HG02943 (cell line): Measurements from ENCODE around the gene STK32B.
"Not testable (repeated sequence)": the region's sequence is repeated elsewhere in the genome, so short reads cannot be mapped to it uniquely, and the experiment has no call there.

Source experiments
- ATAC-seq: cut with Tn5 transposase; IDR thresholded peaks from one replicate; pipeline ENCODE4 v1.9.1; 2021; ENCODE audit warnings: mild to moderate bottlenecking, low read depth, moderate library complexity; ENCODE audit not compliant: unreplicated experiment

Gene STK32B

DNA sequence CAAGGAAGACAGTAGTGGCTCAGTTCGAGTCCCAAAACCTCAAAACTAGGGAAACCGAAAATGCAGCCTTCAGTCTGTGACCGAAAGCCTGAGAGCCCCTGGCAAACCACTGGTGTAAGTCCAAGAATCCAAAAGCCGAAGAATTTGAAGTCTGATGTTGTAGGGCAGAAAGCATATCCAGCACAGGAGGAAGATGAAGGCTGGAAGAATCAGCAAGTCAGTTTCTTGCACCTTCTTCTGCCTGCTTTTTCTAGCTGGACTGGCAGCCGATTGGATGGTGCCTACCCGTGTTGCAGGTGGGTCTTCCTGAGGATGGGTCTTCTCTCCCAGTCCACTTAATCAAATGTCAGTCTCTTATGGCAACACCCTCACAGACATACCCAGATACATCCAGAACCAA, 95.0 kb downstream of the STK32B start:
- no peak for ATAC-seq

DNA sequence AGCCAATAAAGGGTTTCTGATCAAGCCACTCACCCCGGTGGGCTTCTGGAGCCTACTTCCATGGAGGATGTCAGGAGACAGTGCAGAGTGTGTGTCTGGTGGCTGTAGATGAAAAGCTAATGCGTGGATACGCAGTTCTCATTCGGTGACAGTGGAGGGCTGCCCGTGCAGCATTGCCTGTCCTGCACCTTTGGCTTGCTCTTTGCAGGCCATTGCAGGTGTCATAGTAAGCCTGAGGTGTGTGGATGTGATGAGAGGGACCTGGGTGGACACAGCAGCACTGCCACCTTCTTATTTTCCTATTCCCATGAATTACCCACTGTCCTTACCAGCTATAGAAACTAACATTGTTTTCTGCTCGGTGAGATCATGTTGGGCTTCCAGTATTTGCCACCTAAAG, 101.2 kb downstream of the STK32B start:
- ATAC-seq, result no peak

DNA sequence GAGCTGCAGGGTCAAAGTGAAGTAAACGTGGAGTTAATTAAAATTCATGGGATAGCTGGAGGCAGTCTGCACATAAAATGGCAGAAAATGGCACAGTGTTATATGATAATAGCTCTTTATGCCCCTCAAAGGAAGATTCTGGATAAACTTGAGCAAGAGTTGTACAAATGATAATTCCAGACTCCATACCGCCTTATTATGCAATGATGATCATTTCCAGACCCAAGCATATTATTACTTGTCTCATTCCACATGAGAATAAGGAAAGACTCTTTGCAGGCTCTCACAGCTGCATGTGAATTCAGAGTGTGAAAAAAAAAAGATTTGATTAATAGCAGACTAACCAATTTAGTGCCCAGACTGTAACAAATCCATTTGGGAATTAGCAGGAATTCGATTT, 105.4 kb downstream of the STK32B start:
- ATAC-seq, result no peak

DNA sequence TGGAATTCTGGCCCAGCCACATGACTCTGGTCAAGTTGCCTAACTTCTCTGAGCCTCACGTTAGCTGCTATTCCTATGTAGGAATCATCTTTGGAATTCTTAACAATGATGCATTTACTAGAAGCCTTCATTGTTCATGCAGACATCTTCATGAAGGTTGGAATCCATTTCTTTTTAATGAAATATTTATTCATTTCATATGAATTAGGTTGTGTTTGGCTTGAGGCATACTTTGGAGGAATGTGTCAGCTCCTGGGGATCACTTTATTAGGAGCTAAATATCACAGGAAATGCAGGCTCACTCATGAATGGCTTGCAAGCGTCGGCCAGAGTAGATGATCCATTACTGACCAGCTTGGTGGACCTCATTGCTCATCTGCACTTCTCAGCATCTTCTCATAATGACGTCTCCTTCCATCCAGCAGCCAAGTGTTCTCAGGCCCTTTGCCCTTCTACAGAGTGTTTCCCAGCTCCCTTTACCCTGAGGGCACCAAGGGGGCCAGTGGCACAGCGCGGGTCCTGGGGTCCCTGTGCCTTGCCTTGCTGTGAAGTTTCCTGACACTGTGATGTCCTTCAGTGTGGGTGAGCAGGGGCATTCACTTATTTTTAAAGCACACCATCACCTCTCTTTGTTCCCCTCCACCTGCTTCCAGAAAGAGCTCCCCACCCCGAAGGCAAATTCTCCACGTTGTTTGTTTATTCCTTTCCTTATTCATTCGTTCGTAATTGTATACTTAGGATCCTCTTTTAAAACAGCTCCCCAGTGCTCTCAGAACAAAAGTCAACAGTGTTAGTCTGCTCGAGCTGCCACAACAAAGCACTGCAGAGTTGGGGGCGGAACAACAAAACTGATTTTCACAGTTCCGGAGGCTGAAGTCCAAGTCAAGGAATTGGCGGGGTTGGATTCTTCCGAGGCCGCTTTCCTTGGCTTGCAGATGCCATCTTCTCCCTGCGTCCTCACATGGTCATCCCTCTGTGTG, 106.8 kb downstream of the STK32B start:
- ATAC-seq, result no peak

DNA sequence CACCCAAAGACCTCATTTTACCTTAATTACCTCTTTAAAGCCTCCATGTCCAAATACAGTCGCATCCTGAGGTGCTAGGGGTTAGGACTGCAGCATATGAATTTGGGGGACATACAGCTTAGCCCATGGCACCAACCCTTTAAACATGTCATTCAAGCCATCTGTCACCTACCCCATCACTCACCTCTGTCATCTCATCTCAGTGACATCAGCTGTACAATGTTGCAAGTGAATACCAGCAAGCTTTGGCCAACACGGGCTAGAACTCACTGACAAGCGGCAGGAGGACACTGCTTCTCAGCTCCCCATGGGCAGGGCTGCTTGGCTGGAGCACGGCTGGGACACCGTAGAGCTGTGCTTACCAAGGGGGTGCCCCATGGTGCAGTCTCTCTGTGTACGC, 107.5 kb downstream of the STK32B start:
- ATAC-seq, result no peak

DNA sequence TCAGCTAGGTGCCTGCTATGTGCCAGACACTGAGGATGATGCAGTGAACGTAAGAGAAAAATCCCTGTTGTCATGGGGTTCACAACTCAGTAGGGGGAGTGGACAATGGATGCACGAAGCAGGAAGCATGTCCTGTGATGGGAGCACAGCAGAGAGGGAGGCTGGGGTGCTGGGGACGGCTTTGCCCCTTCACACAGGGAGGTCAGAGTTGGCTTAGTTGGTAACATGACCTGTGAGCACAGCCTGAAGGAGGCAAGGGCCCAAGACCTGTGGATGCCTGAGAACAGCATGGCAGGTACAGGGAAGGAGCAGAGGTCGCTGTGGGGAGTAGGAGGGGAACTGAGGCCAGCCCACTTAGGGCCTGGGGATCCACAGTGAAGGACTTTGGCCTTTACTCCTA, 109.4 kb downstream of the STK32B start:
- ATAC-seq, result no peak

DNA sequence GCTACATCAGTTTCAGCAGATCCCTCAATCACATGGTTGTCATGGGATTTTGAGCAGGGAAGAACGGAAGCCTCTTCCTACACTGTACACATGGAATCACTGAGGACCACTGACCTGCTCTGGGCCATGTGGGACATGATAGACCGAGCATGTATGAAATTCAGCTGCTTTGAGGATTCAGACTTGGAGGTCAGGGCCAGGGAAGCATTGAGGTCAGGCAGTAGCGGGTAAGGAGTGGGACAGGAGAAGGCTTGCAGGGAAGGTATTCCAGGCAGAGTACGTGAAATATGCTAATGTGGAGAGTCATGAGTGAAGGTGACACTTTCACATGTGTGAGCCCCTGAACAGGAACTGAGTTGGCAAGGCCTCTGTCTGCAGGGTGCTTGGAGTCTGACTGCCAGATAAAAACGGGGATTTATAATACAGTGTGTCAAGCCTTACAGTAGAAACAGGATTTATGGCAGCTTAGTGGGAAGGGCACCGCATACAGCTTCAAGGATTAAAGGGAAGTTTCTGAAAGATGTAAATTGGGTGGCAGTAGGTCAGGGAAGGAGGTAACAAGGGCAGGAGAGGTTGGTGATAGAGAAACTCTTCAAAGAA, 111.7 kb downstream of the STK32B start:
- no peak for ATAC-seq

DNA sequence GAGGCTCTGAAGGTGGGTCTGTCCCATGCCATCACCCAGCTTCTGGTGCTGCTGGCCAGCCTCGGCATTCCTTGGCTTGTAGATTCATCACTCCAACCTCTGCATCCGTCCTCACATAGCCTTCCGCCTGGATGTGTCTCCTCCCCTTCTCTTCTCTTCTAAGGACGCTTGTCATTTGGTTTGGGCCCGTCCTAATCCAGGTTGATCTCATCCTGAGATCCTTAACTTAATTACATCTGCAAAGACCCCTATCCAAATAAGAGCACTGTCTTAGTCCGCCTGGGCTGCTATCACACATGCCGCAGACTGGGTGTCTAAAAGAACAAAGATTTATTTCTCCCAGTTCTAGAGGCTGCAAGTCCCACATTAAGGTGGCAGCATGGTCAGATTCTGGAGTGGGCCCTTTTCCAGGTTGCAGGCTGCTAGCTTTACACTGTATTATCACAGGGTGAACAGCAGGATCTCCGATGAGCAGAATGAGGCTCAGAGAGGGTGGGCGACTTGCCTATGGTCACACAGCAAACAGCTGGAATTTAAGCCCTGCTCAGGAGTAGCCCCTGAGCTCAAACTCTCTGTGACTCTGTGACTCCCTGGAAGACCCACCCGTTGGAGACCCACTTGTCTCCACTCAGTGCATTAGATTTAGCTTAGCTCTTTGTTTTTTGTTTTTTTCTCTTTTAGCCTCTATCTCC, 113.1 kb downstream of the STK32B start:
- ATAC-seq, result no peak

DNA sequence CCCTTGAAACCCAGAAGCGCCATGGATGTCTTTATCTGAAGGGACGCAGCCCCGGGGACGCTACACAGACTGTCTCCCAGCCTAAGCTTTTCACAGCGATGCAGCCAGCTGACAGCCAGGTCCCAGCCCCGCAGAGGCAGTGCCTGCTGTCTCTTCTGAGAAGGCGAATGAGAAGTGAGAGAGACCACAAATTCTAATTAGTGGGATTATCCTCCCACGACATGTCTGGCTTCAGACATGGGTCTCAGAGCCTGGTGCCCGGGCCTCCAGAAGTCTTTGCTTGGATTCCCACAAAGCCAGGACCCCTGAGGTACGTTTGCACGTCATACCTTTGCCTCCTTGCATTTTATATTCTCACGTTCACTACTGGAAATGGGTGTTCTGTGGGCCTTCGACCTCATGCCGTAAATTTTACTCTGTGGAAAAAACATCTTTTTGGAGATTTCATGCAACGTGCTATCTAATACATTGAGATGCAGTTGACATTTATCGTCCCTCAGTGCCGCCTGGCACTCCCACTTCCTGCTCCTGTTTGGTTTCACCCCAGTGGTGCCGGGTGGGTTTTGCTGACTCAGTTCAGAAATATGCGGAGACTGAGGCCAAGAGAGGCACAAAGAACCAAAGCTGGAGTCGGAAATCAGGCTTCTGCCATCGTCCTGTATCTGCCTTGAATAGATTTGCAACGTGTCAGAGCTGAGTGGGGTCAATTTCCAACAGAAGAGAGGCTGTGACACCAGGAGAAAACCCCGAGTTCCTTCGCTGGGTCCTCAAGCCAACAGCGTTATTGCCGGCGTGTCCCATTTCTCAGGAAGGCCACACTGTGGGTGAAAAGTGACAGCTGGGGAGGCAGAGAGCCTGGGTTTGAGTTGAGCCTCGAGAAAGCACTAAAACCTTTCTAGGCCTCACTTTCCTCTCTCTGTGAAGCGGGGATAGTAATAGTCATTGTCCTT, 114.4 kb downstream of the STK32B start:
- ATAC-seq, result no peak

DNA sequence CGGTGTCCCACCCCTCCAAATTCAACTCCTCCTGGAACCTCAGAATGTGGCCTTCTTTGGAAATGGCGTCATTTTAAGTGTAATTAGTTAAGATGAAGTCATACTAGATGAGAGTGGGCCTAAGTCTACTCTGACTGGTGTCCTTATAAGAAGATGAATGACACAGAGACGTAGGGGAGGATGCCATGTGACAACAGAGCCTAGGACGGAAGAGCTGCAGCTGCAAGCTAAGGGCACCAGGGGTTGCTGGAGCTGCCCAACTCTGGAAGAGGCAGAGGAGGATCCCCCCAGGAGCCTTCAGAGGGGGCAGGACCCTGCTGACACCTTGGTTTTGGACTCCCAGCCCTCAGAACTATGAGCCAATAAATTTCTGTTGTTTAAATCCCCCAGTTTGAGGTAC, 115.1 kb downstream of the STK32B start:
- no peak for ATAC-seq

DNA sequence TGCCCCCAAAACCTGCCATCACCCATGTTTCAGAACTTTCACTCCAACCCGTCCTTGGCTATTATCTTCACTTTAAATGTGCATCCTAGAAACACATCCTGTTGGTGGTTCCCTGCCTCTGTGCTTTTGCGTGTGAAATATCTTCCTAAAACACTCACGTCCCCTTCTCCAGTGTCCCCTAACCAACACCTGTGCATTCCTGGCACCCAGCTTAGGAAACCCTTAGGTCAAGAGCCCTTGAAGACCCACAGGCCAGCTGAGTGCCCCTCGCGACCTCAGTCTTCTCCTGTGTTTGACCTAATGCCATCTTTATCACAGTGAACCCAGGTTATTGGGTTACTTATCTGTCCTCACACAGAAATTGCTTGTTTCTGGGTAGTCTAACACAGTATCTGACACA, 117.6 kb downstream of the STK32B start:
- no peak for ATAC-seq

DNA sequence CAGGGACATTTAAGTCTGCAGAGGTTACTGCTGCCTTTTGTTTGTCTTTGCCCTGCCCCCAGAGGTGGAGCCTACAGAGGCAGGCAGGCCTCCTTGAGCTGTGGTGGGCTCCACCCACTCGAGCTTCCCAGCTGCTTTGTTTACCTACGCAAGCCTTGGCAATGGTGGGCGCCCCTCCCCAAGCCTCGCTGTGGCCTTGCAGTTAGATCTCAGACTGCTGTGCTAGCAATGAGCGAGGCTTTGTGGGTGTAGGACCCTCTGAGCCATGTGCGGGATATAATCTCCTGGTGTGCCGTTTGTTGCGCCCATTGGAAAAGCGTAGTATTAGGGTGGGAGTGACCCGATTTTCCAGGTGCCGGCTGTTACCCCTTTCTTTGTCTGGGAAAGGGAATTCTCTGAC, 124.6 kb downstream of the STK32B start:
- ATAC-seq, result not testable (repeated sequence)

DNA sequence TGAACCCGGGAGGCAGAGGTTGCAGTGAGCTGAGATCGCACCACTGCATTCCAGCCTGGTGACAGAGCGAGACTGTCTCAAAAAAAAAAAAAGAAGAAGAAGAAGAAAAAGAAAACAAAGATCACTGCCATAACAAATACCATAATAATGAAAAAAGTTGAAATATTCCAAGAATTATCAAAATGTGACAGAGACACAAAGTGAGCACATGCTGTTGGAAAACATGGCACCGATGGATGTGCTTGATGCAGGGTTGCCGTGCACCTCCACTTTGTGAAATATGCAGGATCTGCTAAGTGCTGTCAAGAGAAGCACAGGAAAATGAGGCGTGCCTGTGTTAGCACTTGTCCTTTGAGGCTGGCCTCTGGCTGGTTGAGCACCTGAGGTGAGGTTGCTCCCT, 133.3 kb downstream of the STK32B start:
- ATAC-seq, result no peak

DNA sequence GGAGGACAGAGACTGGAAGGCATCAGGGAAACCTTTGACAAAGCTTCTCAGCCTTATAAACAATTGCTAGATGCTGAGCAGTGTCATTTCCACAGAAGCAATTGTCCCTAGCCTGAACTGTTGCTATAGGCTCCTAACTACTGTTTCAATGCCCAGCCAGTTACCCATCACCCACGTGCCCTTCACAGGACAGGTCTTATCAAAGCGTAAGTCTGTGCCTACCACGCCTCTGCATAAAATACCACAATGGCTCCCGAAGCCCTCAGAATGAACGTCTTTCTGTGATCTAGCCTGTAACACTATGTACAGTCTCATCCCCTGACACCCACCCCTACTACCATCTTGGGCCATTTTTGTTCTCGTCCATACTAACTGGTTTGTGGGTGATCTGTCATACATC, 134.3 kb downstream of the STK32B start:
- no peak for ATAC-seq

DNA sequence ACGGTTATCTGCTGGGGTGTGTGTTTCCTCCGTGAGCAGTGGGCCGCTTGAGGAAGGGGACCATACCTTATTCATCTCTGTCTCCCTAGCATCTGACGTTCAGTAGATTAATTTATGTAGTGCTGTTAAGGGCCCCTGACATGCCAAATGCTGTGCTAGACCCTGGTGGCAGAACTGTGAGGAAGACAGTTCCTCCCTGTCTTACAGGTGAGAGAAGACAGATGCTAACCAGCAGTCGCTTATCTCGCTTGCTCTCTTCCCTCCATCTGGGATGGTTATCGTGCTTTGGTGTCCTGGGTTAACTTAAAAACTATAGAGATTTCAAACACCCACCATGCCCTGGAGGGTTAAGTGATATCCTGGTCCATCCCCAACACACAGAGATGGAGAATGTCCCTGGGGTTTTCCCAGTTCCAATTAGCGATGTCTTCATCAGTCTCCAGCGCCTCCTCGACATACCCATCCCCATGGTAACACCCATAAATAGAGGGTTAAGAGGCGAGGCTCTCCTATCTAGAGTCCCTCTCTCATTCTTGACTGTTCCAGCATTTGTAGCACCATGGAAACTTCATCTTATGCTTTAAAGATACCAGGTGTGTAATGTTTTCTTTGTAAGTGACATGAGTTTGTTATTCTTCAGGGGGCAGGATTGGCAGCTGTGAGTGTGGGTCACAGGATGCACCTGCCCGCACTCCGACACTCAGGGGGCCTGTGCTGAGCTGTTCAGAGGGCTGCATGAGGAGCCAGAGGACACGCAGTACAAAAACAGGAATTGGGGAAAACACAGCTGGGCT, 135.2 kb downstream of the STK32B start:
- no peak for ATAC-seq

DNA sequence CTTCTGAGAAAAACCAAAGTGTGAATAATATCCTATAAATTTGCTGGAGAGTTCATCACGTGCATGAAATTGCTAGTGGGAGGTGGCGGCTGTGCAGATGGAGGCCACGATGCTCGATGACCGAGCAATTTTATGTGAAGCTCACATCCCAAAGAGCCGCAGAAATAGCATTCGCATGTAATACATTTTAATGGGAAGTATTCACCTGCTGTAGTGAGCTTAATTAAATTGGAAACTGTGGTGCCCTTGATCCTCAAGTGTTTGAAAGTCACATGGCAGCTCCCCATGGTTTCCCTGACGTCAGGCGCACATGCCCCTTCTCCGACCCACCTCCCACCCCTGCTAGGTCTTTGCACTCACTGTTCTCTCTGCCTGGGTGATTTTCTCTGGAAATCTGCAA, 136.8 kb downstream of the STK32B start:
- ATAC-seq, result no peak

DNA sequence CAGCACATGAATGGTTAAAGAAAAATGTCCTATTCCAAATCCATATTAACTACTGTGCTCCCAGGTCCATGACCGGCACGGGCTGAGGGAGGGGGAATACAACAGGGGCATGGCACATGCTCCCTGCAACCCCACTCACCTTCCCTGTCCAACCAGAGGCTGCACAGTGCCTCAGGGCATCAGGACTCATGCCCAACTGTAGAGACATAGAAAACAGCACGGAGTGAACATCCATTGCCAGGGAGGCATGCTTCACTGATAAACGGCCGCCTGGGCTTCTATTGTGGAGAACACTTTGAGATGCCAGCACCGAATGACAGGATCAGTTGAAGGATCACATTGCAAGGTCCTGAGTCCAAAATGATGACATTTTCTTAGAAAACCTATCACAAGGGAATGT, 140.6 kb downstream of the STK32B start:
- no peak for ATAC-seq

DNA sequence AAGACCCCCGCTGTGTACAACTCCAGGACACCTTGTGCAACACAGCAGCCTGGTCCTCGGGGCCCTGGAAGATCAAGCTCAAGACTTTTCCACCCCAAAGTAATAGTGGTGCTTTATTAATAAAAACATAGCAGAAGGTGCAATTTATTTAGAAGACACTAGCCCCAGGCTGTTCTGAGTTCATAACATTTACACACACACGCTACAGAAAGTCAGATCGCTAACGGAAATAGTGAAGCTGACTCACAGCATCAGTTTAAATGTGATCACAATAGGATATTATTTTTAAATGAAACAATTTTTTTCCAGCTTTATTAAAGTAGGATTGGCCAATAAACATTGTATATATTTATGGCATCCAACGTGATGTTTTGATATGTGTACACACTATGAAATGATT, 141.0 kb downstream of the STK32B start:
- no peak for ATAC-seq

DNA sequence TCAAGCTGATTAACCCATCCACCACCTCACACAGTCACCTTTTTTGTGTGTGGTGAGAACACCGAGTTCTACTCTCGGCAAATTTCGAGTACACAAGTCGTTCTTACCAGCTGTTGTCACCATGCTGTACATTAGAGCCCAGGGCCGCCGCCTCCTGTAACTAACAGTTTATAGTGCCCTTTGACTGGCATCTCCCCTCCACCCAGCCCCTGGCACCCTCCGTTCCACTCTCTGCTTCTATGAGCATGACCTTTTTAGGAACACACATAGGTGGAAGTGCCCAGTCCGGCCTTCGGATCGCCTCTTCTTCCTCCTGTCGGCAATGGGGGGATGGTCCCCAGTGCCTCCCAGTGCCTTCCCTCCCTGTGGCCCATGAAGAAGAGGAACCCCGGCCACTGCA, 141.4 kb downstream of the STK32B start:
- no peak for ATAC-seq
